Tibial artery (tissue), 4 donors: Measurements from ENCODE around the gene RECK.

Source experiments
- DNase-seq, 2 donors: peaks; one replicate each; pipeline ENCODE4 v3.0.0-alpha.2; 2019
- H3K27ac ChIP-seq, 2 donors: fragments of 200-600 bp; sonication (generic) in 1 of 2; 1 replicate in 1 of 2; 2 replicates in 1 of 2; pipeline ENCODE4 v1.5.1; 2018 to 2019; ENCODE audit warnings: mild to moderate bottlenecking in 1 of 2
- H3K27me3 ChIP-seq, 2 donors: fragments of 200-600 bp; sonication (generic) in 1 of 2; one replicate each; pipeline versions ENCODE4 v1.5.1 to v1.6.0; 2016 to 2019
- H3K36me3 ChIP-seq, 3 donors: fragments of 200-600 bp; sonication (generic) in 2 of 3; one replicate each; pipeline ENCODE4 v1.5.1; 2016 to 2019; ENCODE audit warnings: mild to moderate bottlenecking in 2 of 3
- H3K4me1 ChIP-seq, 4 donors: fragments of 200-600 bp; sonication (generic) in 2 of 4; 1 replicate in 3 of 4; 2 replicates in 1 of 4; pipeline ENCODE4 v1.5.1; 2016 to 2019
- H3K4me3 ChIP-seq, 2 donors: fragments of 200-600 bp; sonication (generic) in 1 of 2; 1 replicate in 1 of 2; 2 replicates in 1 of 2; pipeline ENCODE4 v1.5.1; 2018 to 2019; ENCODE audit warnings: mild to moderate bottlenecking in 2 of 2
- H3K9me3 ChIP-seq, 3 donors: fragments of 200-600 bp; sonication (generic) in 1 of 3; one replicate each; pipeline ENCODE4 v1.5.1; 2016 to 2019
- intact Hi-C: fragments of 100-400 bp; cut with DNase I; formaldehyde crosslinking; loops from one replicate; pipeline ENCODE4 v1.15.0; 2023; ENCODE audit warnings: low total_unique reads
- TF ChIP-seq, protein P1 (sequence below), 2 experiments: fragments of 200-600 bp in 1 of 2; fragments of 450-650 bp in 1 of 2; IDR thresholded peaks; one replicate each; pipeline ENCODE4 v1.5.1; 2017 to 2019; ENCODE audit warnings: antibody characterized with exemption in 2 of 2, mild to moderate bottlenecking in 1 of 2, moderate library complexity in 1 of 2

Gene RECK

DNA sequence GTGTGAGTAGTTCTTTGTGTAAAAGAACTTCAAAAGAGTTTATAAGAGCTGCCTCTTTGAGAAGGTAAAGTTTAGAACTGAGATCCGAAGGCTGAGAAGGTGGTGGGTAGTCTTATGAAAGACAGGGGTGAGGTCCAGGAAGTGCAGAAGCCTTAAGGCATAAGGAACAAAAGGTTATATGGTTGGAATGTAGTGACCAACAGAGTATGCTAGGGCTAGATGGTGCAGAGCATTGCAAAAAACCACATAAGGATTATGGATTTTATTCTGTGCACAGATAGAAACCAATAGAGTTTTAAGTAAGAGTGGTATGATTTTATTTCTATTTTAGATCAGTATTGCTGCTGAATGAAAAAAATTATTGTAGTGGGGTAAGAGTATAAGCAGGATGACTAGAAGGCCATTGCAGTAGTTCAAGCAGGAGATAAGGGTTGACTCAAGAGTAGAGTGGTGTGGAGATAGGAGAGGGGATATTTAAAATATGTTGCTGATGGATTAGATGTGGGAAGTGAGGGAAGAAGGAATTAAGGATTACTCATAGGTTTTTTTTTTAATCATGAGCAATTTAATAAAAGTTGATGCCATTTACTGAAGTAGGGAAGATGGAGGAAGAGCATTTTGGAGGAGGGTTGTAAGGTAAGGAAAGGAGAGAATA is 3.7 kb downstream of the RECK start:
- H3K27ac ChIP-seq, result no peak overlapping the region
- intact Hi-C loops, result no loop called here
- H3K9me3 ChIP-seq, result no peaks in the 10 kb centered on the region
- no peak overlapping the region for H3K4me3 ChIP-seq
- no peak for DNase-seq
- no peaks in the 10 kb centered on the region for H3K27me3 ChIP-seq
- H3K4me1 ChIP-seq, result peaks cover 0 to 39% (median 18%) of the 10 kb centered on the region in 4 donors
- TF ChIP-seq, protein P1, sequence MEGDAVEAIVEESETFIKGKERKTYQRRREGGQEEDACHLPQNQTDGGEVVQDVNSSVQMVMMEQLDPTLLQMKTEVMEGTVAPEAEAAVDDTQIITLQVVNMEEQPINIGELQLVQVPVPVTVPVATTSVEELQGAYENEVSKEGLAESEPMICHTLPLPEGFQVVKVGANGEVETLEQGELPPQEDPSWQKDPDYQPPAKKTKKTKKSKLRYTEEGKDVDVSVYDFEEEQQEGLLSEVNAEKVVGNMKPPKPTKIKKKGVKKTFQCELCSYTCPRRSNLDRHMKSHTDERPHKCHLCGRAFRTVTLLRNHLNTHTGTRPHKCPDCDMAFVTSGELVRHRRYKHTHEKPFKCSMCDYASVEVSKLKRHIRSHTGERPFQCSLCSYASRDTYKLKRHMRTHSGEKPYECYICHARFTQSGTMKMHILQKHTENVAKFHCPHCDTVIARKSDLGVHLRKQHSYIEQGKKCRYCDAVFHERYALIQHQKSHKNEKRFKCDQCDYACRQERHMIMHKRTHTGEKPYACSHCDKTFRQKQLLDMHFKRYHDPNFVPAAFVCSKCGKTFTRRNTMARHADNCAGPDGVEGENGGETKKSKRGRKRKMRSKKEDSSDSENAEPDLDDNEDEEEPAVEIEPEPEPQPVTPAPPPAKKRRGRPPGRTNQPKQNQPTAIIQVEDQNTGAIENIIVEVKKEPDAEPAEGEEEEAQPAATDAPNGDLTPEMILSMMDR (IDR thresholded peaks at IDR 0.05), result no peak
- H3K36me3 ChIP-seq, result no peaks in the 10 kb centered on the region

DNA sequence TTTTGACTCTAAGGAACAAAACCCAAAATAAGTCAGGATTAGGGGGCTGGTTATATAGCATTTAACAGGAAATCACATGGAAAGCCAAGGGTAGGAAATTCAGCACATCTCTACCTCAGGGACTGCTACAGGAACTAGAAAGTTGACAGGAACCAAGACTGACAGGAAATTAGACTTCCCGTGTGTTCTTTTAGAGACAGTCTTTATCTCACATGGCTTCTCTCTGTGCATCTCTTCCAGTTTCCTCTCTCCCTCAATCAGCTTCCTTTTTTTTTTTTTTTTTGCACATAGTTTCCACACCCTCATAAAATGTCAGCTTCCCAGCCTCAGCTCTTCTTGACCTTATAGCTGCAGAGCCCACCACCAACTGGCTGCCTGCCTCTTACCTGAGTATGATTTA is 4.8 kb downstream of the RECK start:
- peaks cover 0 to 33% (median 14%) of the 10 kb centered on the region in 4 donors for H3K4me1 ChIP-seq
- TF ChIP-seq, protein P1 (IDR thresholded peaks at IDR 0.05), result no peak
- no peak overlapping the region for H3K4me3 ChIP-seq
- intact Hi-C loops, result no loop called here
- no peaks in the 10 kb centered on the region for H3K36me3 ChIP-seq
- no peak for DNase-seq
- no peak overlapping the region for H3K27ac ChIP-seq
- H3K9me3 ChIP-seq, result no peaks in the 10 kb centered on the region
- no peaks in the 10 kb centered on the region for H3K27me3 ChIP-seq

DNA sequence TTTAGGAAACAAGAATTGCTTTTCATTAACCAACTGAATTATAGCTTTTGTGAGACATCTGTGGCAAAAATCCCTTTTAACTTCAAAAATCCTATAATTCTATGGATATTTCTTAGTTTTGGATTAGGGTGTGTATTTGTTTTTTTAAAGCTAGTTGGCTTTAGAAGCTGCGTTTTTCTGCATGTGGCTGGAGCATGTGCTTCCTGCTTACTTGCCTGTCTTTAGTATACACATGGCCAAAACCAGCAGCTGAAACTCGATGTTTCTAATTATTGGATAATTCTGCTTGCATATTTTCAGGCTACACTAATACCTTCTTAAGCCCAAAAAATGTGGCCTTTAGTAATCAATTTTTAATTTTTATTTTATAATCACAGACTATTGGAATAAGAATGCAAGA is 8.9 kb downstream of the RECK start:
- intact Hi-C loops, result no loop called here
- no peak for DNase-seq
- TF ChIP-seq, protein P1 (IDR thresholded peaks at IDR 0.05), result no peak

DNA sequence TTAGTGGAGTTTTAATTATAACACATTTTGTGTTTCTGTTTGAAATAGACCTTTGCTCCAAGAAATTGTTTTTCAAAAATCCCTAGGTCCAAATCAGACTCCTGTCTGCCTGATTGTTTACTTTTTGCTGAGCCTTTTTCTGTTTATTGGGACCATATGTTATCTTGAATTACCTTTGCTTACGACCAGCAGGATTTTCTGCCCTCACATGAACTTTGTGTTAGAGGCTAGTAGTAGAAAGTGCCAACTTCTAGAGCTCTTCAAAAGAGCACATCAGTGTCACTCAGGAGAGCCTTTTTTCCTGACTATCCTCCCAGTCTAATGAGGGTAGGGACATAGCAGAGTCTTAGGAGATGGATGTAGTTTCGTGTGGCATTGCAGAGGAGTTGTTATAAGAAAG is 10.2 kb downstream of the RECK start:
- Histone ChIP-seq H3K27ac (no peak overlapping the region), H3K4me3 (no peak overlapping the region), H3K27me3 (no peaks in the 10 kb centered on the region), H3K4me1 (no peaks in the 10 kb centered on the region), H3K9me3 (no peaks in the 10 kb centered on the region), H3K36me3 (no peaks in the 10 kb centered on the region)
- intact Hi-C loops, result no loop called here
- DNase-seq, result no peak
- TF ChIP-seq, protein P1 (IDR thresholded peaks at IDR 0.05), result no peak

More for the DNA sequence above, 8.9 kb downstream of the RECK start:
- Histone ChIP-seq H3K27me3 (no peaks in the 10 kb centered on the region), H3K27ac (no peak overlapping the region), H3K36me3 (no peaks in the 10 kb centered on the region), H3K4me1 (peaks cover 0 to 4% (median 0%) of the 10 kb centered on the region in 4 donors), H3K9me3 (no peaks in the 10 kb centered on the region), H3K4me3 (no peak overlapping the region)

DNA sequence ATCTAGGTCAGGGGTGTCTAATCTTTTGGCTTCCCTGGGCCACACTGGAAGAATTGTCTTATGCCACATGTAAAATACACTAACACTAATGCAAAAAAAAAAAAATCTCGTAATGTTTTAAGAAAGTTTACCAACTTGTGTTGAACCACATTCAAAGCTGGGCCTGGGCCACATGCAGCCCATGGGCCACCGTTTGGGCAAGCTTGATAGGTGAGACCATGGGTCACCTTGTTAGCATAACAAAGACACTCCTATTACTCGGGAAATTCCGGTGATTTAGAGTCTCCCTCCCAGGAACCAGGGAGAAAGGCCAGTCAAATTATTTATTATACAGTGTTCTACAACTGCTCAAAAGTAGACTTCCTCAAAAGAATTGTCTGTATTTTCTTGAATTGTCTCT is 12.7 kb downstream of the RECK start:
- H3K27ac ChIP-seq, result no peak overlapping the region
- H3K4me3 ChIP-seq, result no peak overlapping the region
- H3K9me3 ChIP-seq, result no peaks in the 10 kb centered on the region
- DNase-seq, result no peak
- H3K27me3 ChIP-seq, result no peaks in the 10 kb centered on the region
- H3K36me3 ChIP-seq, result no peaks in the 10 kb centered on the region
- intact Hi-C loops, result no loop called here
- H3K4me1 ChIP-seq, result no peaks in the 10 kb centered on the region
- TF ChIP-seq, protein P1 (IDR thresholded peaks at IDR 0.05), result no peak

DNA sequence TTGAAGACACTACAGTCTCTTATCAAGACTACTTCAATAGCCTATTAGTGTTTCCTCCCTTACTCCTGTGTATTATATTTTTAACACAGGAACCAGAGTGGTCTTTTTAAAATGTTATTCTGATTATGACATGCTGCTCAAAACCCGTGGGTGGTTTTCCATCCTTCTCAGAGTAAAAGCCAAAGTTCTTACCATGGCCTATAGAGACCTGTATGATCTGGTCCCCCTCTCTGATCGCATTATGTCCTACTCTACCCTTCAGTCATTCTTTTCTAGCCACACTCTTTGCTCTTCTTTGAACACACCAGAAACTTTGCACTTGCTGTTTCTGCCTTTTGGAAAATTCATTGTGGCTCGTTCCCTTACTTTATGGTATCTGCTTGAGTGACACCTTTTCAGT is 13.8 kb downstream of the RECK start:
- Histone ChIP-seq H3K4me3 (no peak overlapping the region), H3K27me3 (no peaks in the 10 kb centered on the region), H3K9me3 (no peaks in the 10 kb centered on the region), H3K27ac (no peak overlapping the region), H3K4me1 (no peaks in the 10 kb centered on the region), H3K36me3 (no peaks in the 10 kb centered on the region)
- TF ChIP-seq, protein P1 (IDR thresholded peaks at IDR 0.05), result no peak
- no peak for DNase-seq
- intact Hi-C loops, result no loop called here
